Astrocyte (in vitro differentiated cells and primary cell): ENCODE data around the gene PLEKHG1. TPM values are rescaled to one million over a fixed set of nuclear protein-coding genes. Genes with fewer than 3 reads are reported as not detected.

Experiments used
- DNase-seq: peaks from one replicate; pipeline ENCODE4 v3.0.0-alpha.2; 2010; ENCODE audit warnings: low read depth
- FAIRE-seq: peaks from 2 replicates; lab custom pipeline; 2011; peaks lifted over from hg19 to GRCh38; lab: Jason Lieb, UNC
- H2AFZ ChIP-seq: 2 replicates; pipeline ENCODE4 v1.6.0; 2012; ENCODE audit warnings: low read depth, low read length, inconsistent platforms
- H3K27ac ChIP-seq: 2 replicates; pipeline ENCODE4 v1.5.1; 2011; ENCODE audit warnings: low read depth, low read length, inconsistent platforms
- H3K27me3 ChIP-seq: 2 replicates; pipeline ENCODE4 v1.6.0; 2011; ENCODE audit warnings: low read length, inconsistent platforms; ENCODE audit not compliant: insufficient read depth
- H3K36me3 ChIP-seq: 2 replicates; pipeline ENCODE4 v1.5.1; 2011; ENCODE audit warnings: low read length, inconsistent platforms; ENCODE audit not compliant: insufficient read depth
- H3K4me1 ChIP-seq: 2 replicates; pipeline ENCODE4 v1.5.1; 2011; ENCODE audit warnings: low read length, inconsistent platforms; ENCODE audit not compliant: insufficient read depth
- H3K4me2 ChIP-seq: 2 replicates; pipeline ENCODE4 v1.6.0; 2012; ENCODE audit warnings: low read length, inconsistent platforms
- H3K4me3 ChIP-seq: 2 replicates; pipeline ENCODE4 v1.5.1; 2011; ENCODE audit warnings: low read depth, mild to moderate bottlenecking, low read length, inconsistent platforms; ENCODE audit not compliant: insufficient read depth
- H3K79me2 ChIP-seq: 2 replicates; pipeline ENCODE4 v1.6.0; 2012; ENCODE audit warnings: mild to moderate bottlenecking, low read length, inconsistent platforms; ENCODE audit not compliant: insufficient read depth
- H3K9ac ChIP-seq: 2 replicates; pipeline ENCODE4 v1.6.0; 2012; ENCODE audit warnings: mild to moderate bottlenecking, low read length, inconsistent platforms
- H3K9me3 ChIP-seq: 2 replicates; pipeline ENCODE4 v1.5.1; 2012; ENCODE audit warnings: low read depth, mild to moderate bottlenecking, low read length, inconsistent platforms; ENCODE audit not compliant: insufficient read depth
- H4K20me1 ChIP-seq: 2 replicates; pipeline ENCODE4 v1.6.0; 2012; ENCODE audit warnings: low read length, inconsistent platforms; ENCODE audit not compliant: insufficient read depth
- H3K27ac Mint-ChIP-seq: one replicate; pipeline ENCODE4 v1.8.0; 2021; ENCODE audit warnings: mild to moderate bottlenecking, mixed read lengths; ENCODE audit not compliant: unreplicated experiment
- H3K27me3 Mint-ChIP-seq: one replicate; pipeline ENCODE4 v1.8.0; 2021; ENCODE audit warnings: low read depth, mixed read lengths; ENCODE audit not compliant: unreplicated experiment
- H3K36me3 Mint-ChIP-seq: one replicate; pipeline ENCODE4 v1.8.0; 2021; ENCODE audit warnings: low read depth, mixed read lengths; ENCODE audit not compliant: unreplicated experiment
- H3K4me1 Mint-ChIP-seq: one replicate; pipeline ENCODE4 v1.8.0; 2021; ENCODE audit warnings: low read depth, mixed read lengths; ENCODE audit not compliant: unreplicated experiment
- H3K4me3 Mint-ChIP-seq: one replicate; pipeline ENCODE4 v1.8.0; 2021; ENCODE audit warnings: mild to moderate bottlenecking, moderate library complexity, mixed read lengths; ENCODE audit not compliant: unreplicated experiment
- H3K9me3 Mint-ChIP-seq: one replicate; pipeline ENCODE4 v1.8.0; 2021; ENCODE audit warnings: mild to moderate bottlenecking, mixed read lengths; ENCODE audit not compliant: unreplicated experiment
- EZH2 ChIP-seq: IDR thresholded peaks from 2 replicates; pipeline ENCODE4 v1.6.1; 2012; ENCODE audit warnings: mild to moderate bottlenecking, low read length, inconsistent platforms; ENCODE audit not compliant: insufficient read depth
- total RNA-seq: library from RNA; stranded (reverse); gene quantifications from 2 replicates; pipeline ENCODE4 v1.2.1, GENCODE V29; 2021
- TF ChIP-seq, protein P1 (sequence below): IDR thresholded peaks from 2 replicates; pipeline ENCODE4 v1.5.1; 2011; ENCODE audit warnings: low read depth, mild to moderate bottlenecking, inconsistent platforms, low read length, moderate library complexity; ENCODE audit not compliant: insufficient read depth

PLEKHG1 gene
- total RNA-seq, 1 donor from 2014 or later = 12.1 TPM

DNA sequence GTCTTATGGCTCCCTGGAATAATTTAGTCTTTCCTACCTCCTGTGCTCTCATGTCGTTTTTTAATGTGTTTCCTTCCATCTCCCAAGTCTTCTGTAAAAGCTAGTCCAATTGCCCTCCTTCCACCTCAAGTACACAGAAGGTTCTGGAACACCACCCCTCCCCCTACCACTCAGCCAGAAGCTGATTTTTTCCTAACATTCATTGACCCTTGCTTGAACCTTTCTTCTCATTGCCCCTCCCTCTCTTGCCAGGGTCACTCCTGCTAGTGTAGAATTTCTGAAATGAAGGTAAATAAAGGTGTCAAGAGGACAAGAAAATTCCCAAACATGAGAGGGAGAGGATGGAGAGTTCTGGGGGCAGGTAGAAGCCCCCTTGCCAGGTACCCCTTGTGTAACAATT is 38.6 kb downstream of the PLEKHG1 start:
- H2AFZ ChIP-seq = no peak overlapping the region
- no peaks in the 10 kb centered on the region for H3K36me3 ChIP-seq
- no peak overlapping the region for H3K4me3 ChIP-seq
- H3K4me1 Mint-ChIP-seq = peaks cover 17% of the 10 kb centered on the region
- H3K36me3 Mint-ChIP-seq = no peaks in the 10 kb centered on the region
- H3K4me2 ChIP-seq = no peak overlapping the region
- no peaks in the 10 kb centered on the region for H3K27me3 ChIP-seq
- peaks cover 6% of the 10 kb centered on the region for H3K4me1 ChIP-seq
- H3K27ac Mint-ChIP-seq = no peak overlapping the region
- H3K27me3 Mint-ChIP-seq = no peaks in the 10 kb centered on the region
- H3K79me2 ChIP-seq = no peaks in the 10 kb centered on the region
- DNase-seq (no peak), FAIRE-seq (no peak)
- no peak overlapping the region for H3K9ac ChIP-seq
- H3K4me3 Mint-ChIP-seq = no peak overlapping the region
- no peaks in the 10 kb centered on the region for H3K9me3 Mint-ChIP-seq
- H3K9me3 ChIP-seq = no peaks in the 10 kb centered on the region
- TF ChIP-seq EZH2 = no peak
- TF ChIP-seq, protein P1, sequence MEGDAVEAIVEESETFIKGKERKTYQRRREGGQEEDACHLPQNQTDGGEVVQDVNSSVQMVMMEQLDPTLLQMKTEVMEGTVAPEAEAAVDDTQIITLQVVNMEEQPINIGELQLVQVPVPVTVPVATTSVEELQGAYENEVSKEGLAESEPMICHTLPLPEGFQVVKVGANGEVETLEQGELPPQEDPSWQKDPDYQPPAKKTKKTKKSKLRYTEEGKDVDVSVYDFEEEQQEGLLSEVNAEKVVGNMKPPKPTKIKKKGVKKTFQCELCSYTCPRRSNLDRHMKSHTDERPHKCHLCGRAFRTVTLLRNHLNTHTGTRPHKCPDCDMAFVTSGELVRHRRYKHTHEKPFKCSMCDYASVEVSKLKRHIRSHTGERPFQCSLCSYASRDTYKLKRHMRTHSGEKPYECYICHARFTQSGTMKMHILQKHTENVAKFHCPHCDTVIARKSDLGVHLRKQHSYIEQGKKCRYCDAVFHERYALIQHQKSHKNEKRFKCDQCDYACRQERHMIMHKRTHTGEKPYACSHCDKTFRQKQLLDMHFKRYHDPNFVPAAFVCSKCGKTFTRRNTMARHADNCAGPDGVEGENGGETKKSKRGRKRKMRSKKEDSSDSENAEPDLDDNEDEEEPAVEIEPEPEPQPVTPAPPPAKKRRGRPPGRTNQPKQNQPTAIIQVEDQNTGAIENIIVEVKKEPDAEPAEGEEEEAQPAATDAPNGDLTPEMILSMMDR = no peak
- no peaks in the 10 kb centered on the region for H4K20me1 ChIP-seq
- no peak overlapping the region for H3K27ac ChIP-seq

DNA sequence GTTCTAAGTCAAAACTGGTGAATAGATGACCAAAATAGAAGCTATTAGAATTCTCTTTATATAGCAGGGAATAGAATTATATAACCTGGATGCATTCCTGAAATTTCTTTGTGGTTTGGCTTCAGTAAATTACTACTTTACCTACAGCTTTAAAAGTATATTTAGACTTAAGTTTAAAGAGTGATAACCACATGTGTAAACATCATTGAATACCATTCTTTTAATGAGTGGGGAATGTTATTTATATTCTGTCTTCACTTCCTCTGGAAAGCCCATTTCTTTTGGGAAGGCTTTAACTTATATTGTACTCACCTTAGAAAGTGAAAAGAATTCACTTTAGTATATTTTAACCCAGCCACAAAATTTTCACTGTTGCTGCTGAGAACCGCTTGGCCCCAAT is 39.1 kb downstream of the PLEKHG1 start:
- Mint-ChIP-seq H3K9me3 (no peaks in the 10 kb centered on the region), H3K27ac (no peak overlapping the region), H3K4me3 (no peak overlapping the region), H3K27me3 (no peaks in the 10 kb centered on the region), H3K36me3 (no peaks in the 10 kb centered on the region), H3K4me1 (peaks cover 12% of the 10 kb centered on the region)
- Histone ChIP-seq H2AFZ (no peak overlapping the region), H3K4me1 (peaks cover 6% of the 10 kb centered on the region), H3K27ac (no peak overlapping the region), H4K20me1 (no peaks in the 10 kb centered on the region), H3K4me2 (no peak overlapping the region), H3K79me2 (no peaks in the 10 kb centered on the region), H3K9ac (no peak overlapping the region), H3K4me3 (no peak overlapping the region), H3K36me3 (no peaks in the 10 kb centered on the region), H3K27me3 (no peaks in the 10 kb centered on the region), H3K9me3 (no peaks in the 10 kb centered on the region)
- no peak for TF ChIP-seq EZH2
- TF ChIP-seq, protein P1 = no peak
- FAIRE-seq (no peak), DNase-seq (peak; percentile 30)

DNA sequence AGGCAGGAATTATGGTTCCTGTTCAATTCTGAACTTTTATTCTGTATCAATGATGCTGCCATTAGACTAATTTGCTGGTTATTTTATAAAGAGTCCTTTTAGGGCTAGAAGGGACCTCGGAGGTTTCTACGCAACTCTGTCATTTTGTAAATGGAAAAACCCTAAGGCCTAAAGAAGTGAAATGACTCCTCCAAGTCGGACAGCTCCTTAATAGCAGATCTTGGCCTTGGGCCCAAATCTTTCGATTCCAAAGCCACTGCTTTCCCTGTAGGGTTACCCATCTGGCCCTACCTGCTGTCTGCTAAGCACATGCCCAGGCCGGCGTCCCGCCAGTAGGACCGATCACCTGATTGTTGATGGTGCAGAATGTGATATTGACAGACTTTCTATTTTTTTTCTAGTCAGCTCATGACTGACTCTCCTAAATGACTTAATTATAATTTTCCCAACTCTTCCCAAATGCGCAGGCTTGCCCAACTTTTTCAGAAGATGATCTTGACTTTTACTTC is 40.2 kb downstream of the PLEKHG1 start:
- H3K36me3 ChIP-seq = no peaks in the 10 kb centered on the region
- H3K9me3 ChIP-seq = no peaks in the 10 kb centered on the region
- DNase-seq = no peak
- H3K79me2 ChIP-seq = no peaks in the 10 kb centered on the region
- H3K27ac Mint-ChIP-seq = no peak overlapping the region
- peaks cover 2% of the 10 kb centered on the region for H3K4me1 ChIP-seq
- no peak overlapping the region for H3K4me3 ChIP-seq
- no peak overlapping the region for H3K4me3 Mint-ChIP-seq
- no peaks in the 10 kb centered on the region for H4K20me1 ChIP-seq
- no peak overlapping the region for H3K9ac ChIP-seq
- H3K36me3 Mint-ChIP-seq = no peaks in the 10 kb centered on the region
- peaks cover 2% of the 10 kb centered on the region for H3K4me1 Mint-ChIP-seq
- no peaks in the 10 kb centered on the region for H3K27me3 Mint-ChIP-seq
- no peak overlapping the region for H3K4me2 ChIP-seq
- H2AFZ ChIP-seq = no peak overlapping the region
- no peak overlapping the region for H3K27ac ChIP-seq
- H3K27me3 ChIP-seq = no peaks in the 10 kb centered on the region
- H3K9me3 Mint-ChIP-seq = no peaks in the 10 kb centered on the region
- TF ChIP-seq, protein P1 = no peak
- TF ChIP-seq EZH2 = no peak
- FAIRE-seq = no peak
